Ramos (cell line): Measurements from ENCODE around the gene GDPGP1.
"Not testable (repeated sequence)": the region's sequence is repeated elsewhere in the genome, so short reads cannot be mapped to it uniquely, and the experiment has no call there.

Experiments
- in situ Hi-C: fragments of 300-500 bp; cut with MboI; formaldehyde crosslinking; loops from one replicate; pipeline ENCODE4 v1.14.3; 2022; ENCODE audit warnings: low sequenced_read_pairs; ENCODE audit not compliant: unreplicated experiment

Gene GDPGP1

DNA sequence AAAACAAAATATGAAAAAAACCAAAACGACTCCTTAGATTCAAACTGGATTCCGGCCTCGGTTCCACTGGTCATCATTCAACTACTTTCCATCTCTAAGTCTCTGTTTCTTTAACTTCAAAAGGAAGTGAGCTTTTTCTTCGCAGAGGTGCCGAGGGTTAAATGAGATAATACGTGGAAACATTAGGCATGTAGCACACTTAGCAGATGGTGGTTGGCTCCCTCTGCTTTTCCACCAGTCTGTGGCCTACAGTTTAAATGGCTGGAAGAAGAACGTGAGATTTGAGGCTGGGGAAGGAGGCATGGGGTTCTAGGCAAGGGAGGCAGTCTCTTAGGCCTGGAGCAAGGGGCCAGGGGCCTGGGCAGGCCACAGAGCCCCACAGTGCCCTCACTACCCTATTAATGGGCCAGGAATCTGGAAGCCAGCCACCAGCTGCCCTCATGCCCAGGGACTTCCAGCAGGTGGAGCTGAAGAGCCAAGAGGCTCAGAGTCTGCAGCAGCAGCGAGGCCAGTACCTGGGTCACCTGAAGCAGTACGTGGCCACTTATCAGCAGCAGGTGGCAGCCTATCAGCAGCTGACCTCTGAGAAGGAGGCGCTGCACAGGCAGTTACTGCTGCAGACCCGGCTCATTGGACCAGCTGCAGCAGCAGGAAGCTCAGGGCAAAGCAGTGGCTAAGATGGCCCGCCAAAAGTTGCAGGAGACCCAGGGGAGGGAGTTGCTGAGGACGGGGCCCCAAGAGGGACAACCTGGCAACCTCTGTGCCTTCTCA is 59.2 kb downstream of the GDPGP1 start:
- in situ Hi-C loops, result not testable (repeated sequence)

DNA sequence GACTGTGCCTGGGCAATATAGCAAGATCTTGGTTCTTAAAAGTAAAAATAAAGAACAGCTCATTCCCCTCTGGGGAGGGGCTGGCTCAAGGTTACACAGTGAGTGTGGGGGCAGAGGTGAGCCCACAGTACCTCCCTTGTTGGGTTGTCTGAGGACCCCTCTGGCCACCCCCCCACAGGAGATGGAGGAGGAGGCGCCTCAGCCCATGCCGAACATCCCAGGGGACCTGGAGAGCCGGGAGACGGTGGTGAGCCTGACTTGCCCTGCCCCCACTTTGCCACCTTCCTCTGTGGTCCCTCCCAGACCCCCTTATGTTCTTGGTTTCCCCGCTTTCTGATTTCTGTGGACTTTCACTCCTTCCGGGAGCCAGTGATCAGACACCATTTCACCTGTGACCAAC is 60.1 kb downstream of the GDPGP1 start:
- in situ Hi-C loops, result no loop called here

DNA sequence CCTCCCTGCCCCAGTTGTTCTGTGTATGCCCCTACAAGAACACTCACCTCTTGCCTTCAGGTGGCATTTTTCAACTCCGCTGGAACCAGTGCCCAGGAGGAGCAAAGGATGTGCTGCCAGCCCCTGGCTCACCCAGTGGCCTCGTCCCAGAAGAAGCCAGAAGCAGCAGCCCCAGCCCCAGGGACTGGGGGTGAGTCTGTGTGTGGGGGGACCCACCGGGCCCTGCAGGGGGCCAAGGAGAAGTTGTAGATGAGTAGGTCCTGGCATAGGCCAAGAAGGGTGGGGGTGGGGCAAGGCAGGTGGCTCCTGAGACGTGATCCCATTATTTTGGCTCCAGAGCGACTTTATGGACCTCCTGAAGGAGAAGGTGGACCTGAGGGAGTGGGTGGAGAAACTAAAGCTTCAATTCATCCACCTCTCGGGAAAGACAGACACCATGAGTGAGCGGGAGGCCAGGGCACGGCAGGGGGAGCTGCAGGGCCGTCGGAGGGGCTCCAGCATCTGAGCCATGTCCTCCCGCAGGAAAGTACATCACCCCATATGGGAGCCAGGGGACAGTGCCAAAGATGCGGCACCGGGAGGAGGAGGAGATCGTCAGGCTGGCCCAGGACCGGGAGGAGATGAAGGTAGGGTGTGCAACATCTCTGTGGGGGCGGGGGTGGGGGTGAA is 60.7 kb downstream of the GDPGP1 start:
- in situ Hi-C loops, result no loop called here

DNA sequence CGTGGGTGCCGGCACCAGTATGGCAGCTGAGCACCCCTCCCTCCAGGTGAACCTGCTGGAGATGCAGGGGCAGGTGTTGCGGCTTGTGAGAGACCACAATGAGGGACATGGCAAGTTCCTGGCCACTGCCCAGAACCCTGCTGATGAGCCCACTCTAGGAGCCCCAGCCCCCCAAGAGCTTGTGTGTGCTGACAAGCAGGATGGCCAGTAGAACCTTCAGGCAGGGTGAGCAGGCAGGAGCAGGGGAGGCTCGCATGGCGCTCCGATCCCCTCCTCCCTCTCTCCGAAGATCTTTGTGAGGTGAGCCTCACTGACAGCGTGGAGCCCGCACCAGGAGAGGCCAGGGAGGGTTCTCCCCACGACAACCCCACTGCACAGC is 61.2 kb downstream of the GDPGP1 start:
- in situ Hi-C loops, result no loop called here
